IMR-90 (cell line): ENCODE results near the gene NR0B2. TPM values are rescaled to one million over a fixed set of nuclear protein-coding genes. Genes with fewer than 3 reads are reported as not detected.

ENCODE experiments used
- ATAC-seq: fragments of 200-7000 bp; cut with Tn5 transposase; 2 replicates; pipeline ENCODE4 v1.9.1; 2020; ENCODE audit warnings: low read depth, mild to moderate bottlenecking, moderate library complexity
- BruUV-seq: library from RNA; stranded (reverse); fragments of 400-500 nt; replicated peaks from 2 replicates; lab custom pipeline; 2021; lab: Mats Ljungman, UMichigan
- CTCF ChIA-PET: fragments of 300-600 bp; formaldehyde crosslinking; extraction: SDS; loops from one replicate; lab custom pipeline; 2021; ENCODE audit warnings: antibody characterized with exemption; lab: Yijun Ruan, JAX
- POLR2A ChIA-PET: fragments of 300-600 bp; sonication (Branson Sonifier 250); formaldehyde crosslinking; loops from one replicate; lab custom pipeline; 2022; ENCODE audit warnings: antibody characterized with exemption; ENCODE audit not compliant: unreplicated experiment; lab: Charles Lee
- DNase-seq: peaks from one replicate; pipeline ENCODE4 v3.0.0; 2013
- H2AFZ ChIP-seq: replicated peaks from 2 replicates; pipeline ENCODE3; 2013; ENCODE audit warnings: low read length, mild to moderate bottlenecking; ENCODE audit not compliant: poor library complexity
- H2AK5ac ChIP-seq: 2 replicates; pipeline ENCODE4 v1.6.1; 2013; ENCODE audit warnings: low read depth, low read length, inconsistent platforms
- H2AK9ac ChIP-seq: replicated peaks from 2 replicates; pipeline ENCODE3; 2013; ENCODE audit warnings: mild to moderate bottlenecking, low read depth, low read length, moderate library complexity; ENCODE audit not compliant: poor library complexity
- H2BK120ac ChIP-seq: 2 replicates; pipeline ENCODE4 v1.6.1; 2013; ENCODE audit warnings: low read depth, low read length, inconsistent platforms
- H2BK15ac ChIP-seq: 3 replicates; pipeline ENCODE4 v1.6.1; 2013; ENCODE audit warnings: low read depth, low read length, inconsistent platforms
- H2BK20ac ChIP-seq: 2 replicates; pipeline ENCODE4 v1.6.1; 2013; ENCODE audit warnings: low read depth, mild to moderate bottlenecking, inconsistent platforms, low read length, moderate library complexity
- H2BK5ac ChIP-seq: 2 replicates; pipeline ENCODE4 v1.6.1; 2013; ENCODE audit warnings: mild to moderate bottlenecking, low read depth, low read length, inconsistent platforms; ENCODE audit not compliant: poor library complexity, severe bottlenecking
- H3K14ac ChIP-seq: replicated peaks from 2 replicates; pipeline ENCODE4 v1.6.1; 2013; ENCODE audit warnings: low read depth, low read length, inconsistent platforms
- H3K18ac ChIP-seq: 2 replicates; pipeline ENCODE4 v1.6.1; 2013; ENCODE audit warnings: low read depth, low read length, control low read depth
- H3K23ac ChIP-seq: 2 replicates; pipeline ENCODE4 v1.6.1; 2013; ENCODE audit warnings: low read depth, low read length, inconsistent platforms
- H3K27ac ChIP-seq: 2 replicates; pipeline ENCODE4 v1.5.1; 2013; ENCODE audit warnings: mild to moderate bottlenecking, control low read depth, low read length; ENCODE audit not compliant: insufficient read depth
- H3K27me3 ChIP-seq: 2 replicates; pipeline ENCODE4 v1.6.1; 2013; ENCODE audit warnings: low read length; ENCODE audit not compliant: control insufficient read depth, insufficient read depth
- H3K36me3 ChIP-seq: 2 replicates; pipeline ENCODE4 v1.6.1; 2013; ENCODE audit warnings: low read length, mixed read lengths; ENCODE audit not compliant: control insufficient read depth, insufficient read depth
- H3K4ac ChIP-seq: 2 replicates; pipeline ENCODE4 v1.6.1; 2013; ENCODE audit warnings: low read depth, low read length, inconsistent platforms
- H3K4me1 ChIP-seq: 2 replicates; pipeline ENCODE4 v1.6.1; 2013; ENCODE audit warnings: low read length, mixed read lengths; ENCODE audit not compliant: control insufficient read depth, insufficient read depth
- H3K4me2 ChIP-seq: 2 replicates; pipeline ENCODE4 v1.6.1; 2013; ENCODE audit warnings: low read depth, mild to moderate bottlenecking, control low read depth, low read length, moderate library complexity
- H3K4me3 ChIP-seq: 2 replicates; pipeline ENCODE4 v1.5.1; 2013; ENCODE audit warnings: low read depth, mild to moderate bottlenecking, control low read depth, low read length, moderate library complexity; ENCODE audit not compliant: insufficient read depth
- H3K56ac ChIP-seq: 2 replicates; pipeline ENCODE4 v1.6.1; 2013; ENCODE audit warnings: low read length, inconsistent platforms; ENCODE audit not compliant: insufficient read depth; ENCODE audit errors: extremely low read depth
- H3K79me1 ChIP-seq, 2 experiments: 2 replicates each; pipeline ENCODE4 v1.6.1; 2013; ENCODE audit warnings: low read length in 2 of 2, inconsistent platforms in 1 of 2, low read depth in 1 of 2
- H3K9ac ChIP-seq: 2 replicates; pipeline ENCODE4 v1.6.1; 2013; ENCODE audit warnings: low read depth, low read length, control low read depth
- H3K9me1 ChIP-seq: 2 replicates; pipeline ENCODE4 v1.6.1; 2013; ENCODE audit warnings: low read length, inconsistent platforms; ENCODE audit not compliant: insufficient read depth
- H3K9me3 ChIP-seq: 2 replicates; pipeline ENCODE4 v1.6.1; 2013; ENCODE audit warnings: low read length; ENCODE audit not compliant: control insufficient read depth, insufficient read depth
- H4K20me1 ChIP-seq: 2 replicates; pipeline ENCODE4 v1.6.1; 2013; ENCODE audit warnings: low read length, inconsistent platforms; ENCODE audit not compliant: insufficient read depth
- H4K5ac ChIP-seq: 2 replicates; pipeline ENCODE4 v1.6.1; 2013; ENCODE audit warnings: mild to moderate bottlenecking, low read depth, low read length, control low read depth
- H4K8ac ChIP-seq, 2 experiments: 2 replicates each; pipeline ENCODE4 v1.6.1; 2013; ENCODE audit warnings: low read depth in 2 of 2, low read length in 2 of 2, control low read depth in 1 of 2, inconsistent platforms in 1 of 2
- H4K91ac ChIP-seq: 2 replicates; pipeline ENCODE4 v1.6.1; 2013; ENCODE audit warnings: low read depth, low read length, inconsistent platforms; ENCODE audit not compliant: insufficient read depth
- POLR2A ChIP-seq: IDR thresholded peaks from 2 replicates; pipeline ENCODE4 v1.6.1; 2012; ENCODE audit warnings: mild to moderate bottlenecking, low read depth, low read length
- USF2 ChIP-seq: fragments of 150-350 bp; IDR thresholded peaks from 2 replicates; pipeline ENCODE4 v1.6.1; 2017; ENCODE audit warnings: mild to moderate bottlenecking, antibody characterized with exemption, low read length, low read depth
- WGBS, 2 experiments: methylation state at CpG; one replicate each; pipeline versions ENCODE4 v1.1.5 to v1.1.7; 2013; ENCODE audit warnings: missing lambda C conversion rate in 2 of 2; ENCODE audit not compliant: insufficient read length in 1 of 2; ENCODE audit errors: extremely low coverage in 2 of 2; 5-methylcytosine and 5-hydroxymethylcytosine counted together
- dilution Hi-C: fragments of 300-500 bp; cut with HindIII; formaldehyde crosslinking; loops from one replicate; pipeline ENCODE4 v1.14.3; 2018; ENCODE audit warnings: low sequenced_read_pairs; ENCODE audit not compliant: unreplicated experiment
- in situ Hi-C: fragments of 300-500 bp; cut with MboI; formaldehyde crosslinking; loops from 3 replicates; pipeline ENCODE4 v1.14.3; 2019; ENCODE audit warnings: low sequenced_read_pairs, inconsistent platforms, mixed read lengths
- intact Hi-C: fragments of 100-400 bp; cut with micrococcal nuclease; formaldehyde crosslinking; loops from 2 replicates; pipeline ENCODE4 v1.10.0; 2022
- polyA plus RNA-seq, 3 experiments: library from polyadenylated mRNA; depleted of rRNA; stranded (reverse); fragments of >200 nt; gene quantifications; 2 replicates each; pipeline ENCODE4 v1.2.3, GENCODE V29; 2012; ENCODE audit warnings: low replicate concordance in 1 of 3
- total RNA-seq: library from RNA; depleted of rRNA; stranded (reverse); fragments of >200 nt; gene quantifications from 2 replicates; pipeline ENCODE4 v1.2.3, GENCODE V29; 2012

The NR0B2 gene
- total and polyA plus RNA-seq, 2 of the 4 experiments (the other 2 are of a cell fraction) = not detected

- Histone ChIP-seq H3K27ac (no peak overlapping the region), H4K5ac (no peak overlapping the region), H3K9me1 (peaks cover 3% of the 10 kb centered on the region; the same call in 1 of the 2 replicates), H3K56ac (no peak overlapping the region), H4K20me1 (no peaks in the 10 kb centered on the region; the same call in 1 of the 2 replicates), H2BK20ac (no peak overlapping the region), H2AFZ (peak overlapping the region; percentile 47), H2AK5ac (no peak overlapping the region), H2BK5ac (no peak overlapping the region), H3K4me1 (peaks cover 8% of the 10 kb centered on the region), H4K91ac (no peak overlapping the region), H3K79me1 (peaks cover 17 to 45% of the 10 kb centered on the region in 2 experiments; a peak in 3 of 4 replicates), H4K8ac (no peak overlapping the region), H3K4me2 (no peak overlapping the region), H2BK15ac (no peak overlapping the region), H2AK9ac (no peak overlapping the region), H3K18ac (no peak overlapping the region), H3K4me3 (no peak overlapping the region), H3K27me3 (no peaks in the 10 kb centered on the region), H3K14ac (no peak overlapping the region), H3K36me3 (peaks cover 34% of the 10 kb centered on the region), H3K23ac (no peak overlapping the region), H3K4ac (no peak overlapping the region), H3K9ac (no peak overlapping the region), H3K9me3 (no peaks in the 10 kb centered on the region), H2BK120ac (no peak overlapping the region)
- DNase-seq (no peak), ATAC-seq (no peak)
- ChIA-PET POLR2A (no interaction called here), CTCF (no interaction called here)
- TF ChIP-seq POLR2A (no peak), USF2 (no peak)
- in situ Hi-C loops (no loop called here), dilution Hi-C loops (no loop called here), intact Hi-C loops (no loop called here)
- 97% methylated on average over 4 of the region's 13 CpGs; no CpG with 5 or more reads in 1 of the 2 experiments for WGBS, 2 experiments
- no TSS peak for BruUV-seq
Measured at GRCh38 chr1:26894263-26894662, 19.5 kb downstream of the NR0B2 start.
